Progenitor cell of endocrine pancreas (in vitro differentiated cells): ENCODE data around the gene IRAK4. TPM values are rescaled to one million over a fixed set of nuclear protein-coding genes. Genes with fewer than 3 reads are reported as not detected.

ENCODE experiments used
- DNase-seq: peaks from one replicate; pipeline ENCODE4 v3.0.0; 2021; ENCODE audit warnings: low spot score; ENCODE audit not compliant: unreplicated experiment
- H3K27ac Mint-ChIP-seq: 2 replicates; pipeline ENCODE4 v1.8.0; 2021; ENCODE audit warnings: mild to moderate bottlenecking, moderate library complexity, mixed read lengths
- H3K27me3 Mint-ChIP-seq: 2 replicates; pipeline ENCODE4 v1.8.0; 2021; ENCODE audit warnings: mixed read lengths
- H3K36me3 Mint-ChIP-seq: 2 replicates; pipeline ENCODE4 v1.8.0; 2022; ENCODE audit warnings: mixed read lengths; ENCODE audit not compliant: insufficient read depth
- H3K4me1 Mint-ChIP-seq: 2 replicates; pipeline ENCODE4 v1.8.0; 2021; ENCODE audit warnings: low read depth, mixed read lengths
- H3K4me3 Mint-ChIP-seq: 2 replicates; pipeline ENCODE4 v1.8.0; 2021; ENCODE audit warnings: low read depth, mild to moderate bottlenecking, moderate library complexity, mixed read lengths
- H3K9me3 Mint-ChIP-seq: 2 replicates; pipeline ENCODE4 v1.8.0; 2021; ENCODE audit warnings: low read depth, mixed read lengths
- CTCF ChIP-seq: fragments of 200-600 bp; sonication (generic); IDR thresholded peaks from one replicate; pipeline ENCODE4 v1.5.0; 2021; ENCODE audit warnings: antibody characterized with exemption, mild to moderate bottlenecking; ENCODE audit not compliant: unreplicated experiment
- total RNA-seq: library from RNA; stranded (reverse); gene quantifications from 2 replicates; pipeline ENCODE4 v1.2.1, GENCODE V29; 2021

The IRAK4 gene
- total RNA-seq, 1 donor from 2014 or later: 8.5 TPM

DNA sequence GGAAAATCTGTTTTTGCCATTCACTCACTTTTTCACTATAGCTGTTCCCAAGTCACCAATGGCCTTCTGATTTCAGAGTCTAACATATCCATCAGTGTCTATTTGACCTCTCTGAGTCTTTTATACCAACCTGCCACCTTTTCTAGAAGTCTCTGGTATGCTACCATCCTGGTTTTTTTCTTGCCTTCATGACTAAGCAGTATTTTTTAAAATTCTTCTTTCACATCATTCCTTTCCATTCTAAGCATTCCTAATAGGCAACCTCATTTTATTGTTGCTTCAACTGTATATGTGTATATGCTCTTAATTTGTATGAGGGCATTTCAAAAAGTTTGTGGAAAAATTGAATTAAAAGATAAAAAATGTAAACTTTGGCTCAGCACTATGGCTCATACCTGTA is 5.0 kb downstream of the IRAK4 start:
- Mint-ChIP-seq H3K9me3 (no peaks in the 10 kb centered on the region), H3K27me3 (no peaks in the 10 kb centered on the region), H3K36me3 (no peaks in the 10 kb centered on the region), H3K4me3 (no peak overlapping the region), H3K27ac (no peak overlapping the region), H3K4me1 (peaks cover 4% of the 10 kb centered on the region)
- no peak for TF ChIP-seq CTCF
- DNase-seq: no peak

DNA sequence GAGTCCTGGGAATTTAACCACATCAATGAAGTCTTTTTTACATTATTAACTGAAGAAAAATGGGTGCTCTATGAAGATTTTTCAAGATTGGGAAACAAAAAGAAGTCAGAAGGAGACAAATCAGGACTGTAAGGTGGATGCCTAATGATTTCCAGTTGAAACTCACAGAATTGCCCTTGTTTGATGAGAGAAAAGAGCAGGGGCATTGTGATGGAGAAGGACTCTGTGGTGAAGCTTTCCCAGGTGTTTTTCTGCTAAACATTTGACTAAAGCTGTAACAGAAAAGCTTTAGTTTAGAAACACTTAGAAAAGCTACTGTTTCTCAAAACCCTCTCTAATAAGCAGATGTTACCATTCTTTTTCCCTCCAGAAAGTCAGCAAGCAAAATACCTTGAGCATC is 5.8 kb downstream of the IRAK4 start:
- H3K9me3 Mint-ChIP-seq: no peaks in the 10 kb centered on the region
- H3K36me3 Mint-ChIP-seq: no peaks in the 10 kb centered on the region
- no peaks in the 10 kb centered on the region for H3K27me3 Mint-ChIP-seq
- no peak for DNase-seq
- peaks cover 4% of the 10 kb centered on the region for H3K4me1 Mint-ChIP-seq
- H3K4me3 Mint-ChIP-seq: no peak overlapping the region
- no peak for TF ChIP-seq CTCF
- H3K27ac Mint-ChIP-seq: no peak overlapping the region

DNA sequence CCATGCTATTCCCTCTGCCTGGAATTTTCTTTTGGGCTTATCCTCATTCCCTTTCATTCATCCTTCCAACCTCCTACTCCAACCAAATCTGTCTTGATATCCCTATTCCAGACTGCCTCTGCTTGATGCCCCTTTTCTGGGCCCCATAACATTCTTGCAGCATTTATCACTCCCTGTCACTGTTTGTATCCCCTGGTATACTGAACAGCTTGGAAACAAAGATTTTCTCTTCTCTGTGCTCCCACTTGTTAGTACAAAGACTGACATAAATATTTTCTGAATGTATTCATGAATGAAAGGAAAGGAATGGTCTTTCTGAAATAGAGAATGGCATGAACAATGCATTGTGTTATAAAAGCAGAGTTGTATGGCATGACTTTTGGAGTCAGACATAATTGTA is 7.5 kb downstream of the IRAK4 start:
- TF ChIP-seq CTCF: no peak
- H3K27ac Mint-ChIP-seq: no peak overlapping the region
- no peaks in the 10 kb centered on the region for H3K9me3 Mint-ChIP-seq
- H3K36me3 Mint-ChIP-seq: peaks cover 5% of the 10 kb centered on the region
- no peaks in the 10 kb centered on the region for H3K27me3 Mint-ChIP-seq
- DNase-seq: no peak
- no peak overlapping the region for H3K4me3 Mint-ChIP-seq
- no peaks in the 10 kb centered on the region for H3K4me1 Mint-ChIP-seq

DNA sequence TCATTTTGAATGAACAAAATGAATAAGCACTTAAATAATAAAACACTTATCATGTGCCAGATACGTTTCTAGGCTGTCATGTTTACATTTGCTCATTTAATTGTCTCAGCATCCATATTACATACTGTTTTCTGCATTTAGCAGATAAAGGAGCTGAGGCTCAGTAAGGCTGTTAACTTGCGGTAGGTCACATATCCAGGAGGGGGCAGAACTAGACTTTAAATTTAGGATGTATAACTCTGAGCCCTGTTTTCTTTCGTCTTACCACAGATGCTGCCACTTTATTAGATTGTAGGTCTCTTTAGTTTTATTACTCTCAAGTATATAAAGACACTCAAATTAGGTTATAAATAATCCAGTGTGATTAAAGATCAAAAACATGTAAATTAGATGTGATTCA is 17.7 kb downstream of the IRAK4 start:
- TF ChIP-seq CTCF: peak; percentile 62
- Mint-ChIP-seq H3K27me3 (no peaks in the 10 kb centered on the region), H3K4me1 (no peaks in the 10 kb centered on the region), H3K9me3 (no peaks in the 10 kb centered on the region), H3K36me3 (no peaks in the 10 kb centered on the region), H3K27ac (no peak overlapping the region), H3K4me3 (no peak overlapping the region)
- DNase-seq: no peak

DNA sequence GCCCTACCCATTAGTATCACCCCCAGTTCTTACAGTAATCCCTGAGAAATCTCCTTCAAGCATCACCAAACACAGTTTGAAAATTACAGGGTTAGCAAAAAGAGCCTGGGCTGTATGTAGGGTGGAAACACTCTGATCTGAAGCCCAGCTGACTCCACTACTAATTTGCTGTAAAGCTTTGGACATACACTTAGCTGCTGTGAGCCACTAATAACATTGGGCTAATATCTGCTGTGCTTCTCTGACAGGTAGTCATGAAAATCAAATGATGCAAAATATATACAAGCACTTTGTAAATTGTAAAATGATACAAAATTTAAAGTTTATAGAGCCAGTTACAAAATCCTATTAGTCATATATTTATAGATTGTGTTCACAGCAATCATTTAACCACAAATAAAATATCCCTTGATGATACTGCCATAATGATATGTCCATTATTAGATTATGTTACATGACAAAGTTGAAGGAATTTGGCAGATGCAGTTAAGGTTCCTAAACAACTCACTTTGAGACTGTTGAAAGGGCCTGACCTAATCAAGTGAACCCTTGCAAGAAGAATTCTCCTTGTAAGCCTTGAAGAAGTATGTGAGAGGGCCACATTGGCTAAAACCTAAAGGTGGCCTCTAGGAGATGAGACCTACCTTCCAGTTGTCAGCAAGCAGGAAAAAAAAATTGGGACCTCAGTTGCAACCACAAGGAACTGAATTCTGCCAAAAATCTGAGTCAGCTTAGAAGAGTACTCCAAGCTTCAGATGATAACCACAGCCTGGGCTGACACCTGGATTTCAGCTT is 28.3 kb downstream of the IRAK4 start:
- Mint-ChIP-seq H3K27ac (no peak overlapping the region), H3K27me3 (no peaks in the 10 kb centered on the region), H3K4me3 (no peak overlapping the region), H3K4me1 (no peaks in the 10 kb centered on the region), H3K36me3 (peaks cover 3% of the 10 kb centered on the region), H3K9me3 (peaks cover 4% of the 10 kb centered on the region)
- no peak for DNase-seq
- TF ChIP-seq CTCF: no peak
